HepG2 (cell line): ENCODE data around the gene MMAA. TPM values are rescaled to one million over a fixed set of nuclear protein-coding genes. Genes with fewer than 3 reads are reported as not detected.

Experiments used
- AGO2 ChIP-seq: fragments of 200-400 bp; formaldehyde crosslinking; optimal IDR thresholded peaks from 2 replicates; pipeline ENCODE3; 2017; ENCODE audit warnings: mild to moderate bottlenecking, low read depth, low read length, moderate library complexity
- CENPT ChIP-seq: sonication (generic); formaldehyde crosslinking; IDR thresholded peaks from 2 replicates; pipeline ENCODE4 v1.8.0; 2022; ENCODE audit warnings: low read depth, mild to moderate bottlenecking, moderate library complexity, missing genetic modification reagents
- EHMT2 ChIP-seq: fragments of 200-600 bp; sonication (generic); IDR thresholded peaks from 2 replicates; pipeline ENCODE4 v1.7.0; 2017; ENCODE audit warnings: antibody characterized with exemption, low read depth, low read length, borderline replicate concordance
- ELF4 ChIP-seq: sonication (generic); formaldehyde crosslinking; IDR thresholded peaks from 2 replicates; pipeline ENCODE4 v1.5.0; 2020; ENCODE audit warnings: missing genetic modification reagents, mild to moderate bottlenecking, moderate library complexity, borderline replicate concordance
- GLMP ChIP-seq: sonication (generic); formaldehyde crosslinking; IDR thresholded peaks from 2 replicates; pipeline ENCODE4 v1.9.0; 2021; ENCODE audit warnings: missing genetic modification reagents, mild to moderate bottlenecking, borderline replicate concordance
- HOXA3 ChIP-seq: sonication (generic); formaldehyde crosslinking; IDR thresholded peaks from 2 replicates; pipeline ENCODE4 v1.5.0; 2020; ENCODE audit warnings: missing genetic modification reagents
- MAFK ChIP-seq, 2 experiments: IDR thresholded peaks in 1 of 2; conservative IDR thresholded peaks in 1 of 2; 2 replicates each; pipeline ENCODE4 v1.6.1; 2011; ENCODE audit warnings: improper control_type of control experiment in 2 of 2, low read length in 2 of 2
- REL ChIP-seq: sonication (generic); formaldehyde crosslinking; conservative IDR thresholded peaks from 2 replicates; pipeline ENCODE4 v1.8.0; 2022; ENCODE audit warnings: mild to moderate bottlenecking, missing genetic modification reagents, moderate library complexity
- ZBTB49 ChIP-seq: sonication (generic); formaldehyde crosslinking; IDR thresholded peaks from 2 replicates; pipeline ENCODE4 v1.4.0; 2020; ENCODE audit warnings: missing genetic modification reagents, borderline replicate concordance
- ZIK1 ChIP-seq: sonication (generic); formaldehyde crosslinking; IDR thresholded peaks from 2 replicates; pipeline ENCODE4 v1.5.0; 2020; ENCODE audit warnings: mild to moderate bottlenecking, low read depth, missing genetic modification reagents, borderline replicate concordance
- ZNF543 ChIP-seq: sonication (generic); formaldehyde crosslinking; IDR thresholded peaks from 2 replicates; pipeline ENCODE4 v1.4.0; 2020; ENCODE audit warnings: mild to moderate bottlenecking, missing genetic modification reagents
- ZNF562 ChIP-seq: sonication (generic); formaldehyde crosslinking; IDR thresholded peaks from 2 replicates; pipeline ENCODE4 v1.8.0; 2022; ENCODE audit warnings: missing genetic modification reagents, borderline replicate concordance
- ZNF569 ChIP-seq: sonication (generic); formaldehyde crosslinking; IDR thresholded peaks from 2 replicates; pipeline ENCODE4 v1.5.0; 2020; ENCODE audit warnings: mild to moderate bottlenecking, missing genetic modification reagents, moderate library complexity, borderline replicate concordance
- ZNF674 ChIP-seq: sonication (generic); formaldehyde crosslinking; IDR thresholded peaks from 2 replicates; pipeline ENCODE4 v1.5.0; 2020; ENCODE audit warnings: low read depth, mild to moderate bottlenecking, missing genetic modification reagents
- ZNF710 ChIP-seq: sonication (generic); formaldehyde crosslinking; IDR thresholded peaks from 2 replicates; pipeline ENCODE4 v1.5.0; 2020; ENCODE audit warnings: mild to moderate bottlenecking, missing genetic modification reagents, borderline replicate concordance
- ZNF737 ChIP-seq: sonication (generic); formaldehyde crosslinking; IDR thresholded peaks from 2 replicates; pipeline ENCODE4 v1.5.0; 2020; ENCODE audit warnings: missing genetic modification reagents, mild to moderate bottlenecking, borderline replicate concordance
- ZNF878 ChIP-seq: sonication (generic); formaldehyde crosslinking; IDR thresholded peaks from 2 replicates; pipeline ENCODE4 v1.8.1; 2023; ENCODE audit warnings: mild to moderate bottlenecking, missing genetic modification reagents, moderate library complexity
- polyA plus RNA-seq, 8 experiments: library from polyadenylated mRNA; depleted of rRNA in 3 of 8; stranded (reverse) in 7 of 8; unstranded in 1 of 8; fragments of >200 nt; fragmentation: Illumina TruSeq in 4 of 8; extraction: Trizol in 4 of 8; gene quantifications; 2 replicates each; pipeline versions ENCODE4 v1.2.1 to v1.2.3, GENCODE V29; 2011 to 2016; ENCODE audit warnings: low read depth in 4 of 8, missing spikeins in 1 of 8, mixed read lengths in 1 of 8; ENCODE audit not compliant: insufficient read depth in 1 of 8
- total RNA-seq, 5 experiments: library from RNA; depleted of rRNA; stranded (reverse); fragments of >200 nt; fragmentation: Illumina TruSeq; extraction: Trizol; gene quantifications; 2 replicates each; pipeline ENCODE4 v1.2.3, GENCODE V29; 2016; ENCODE audit warnings: low read depth in 1 of 5
- TF ChIP-seq, protein P1 (sequence below): sonication (generic); formaldehyde crosslinking; IDR thresholded peaks from 2 replicates; pipeline ENCODE4 v1.4.0; 2020; ENCODE audit warnings: missing genetic modification reagents
- TF ChIP-seq, protein P2 (sequence below): fragments of 450-650 bp; IDR thresholded peaks from 2 replicates; pipeline ENCODE4 v1.6.1; 2016

MMAA gene
- total and polyA plus RNA-seq, 2 of the 13 experiments (the other 11 are each of a cell fraction or from before 2014, with no cell fraction given): 1.3 to 2.8 TPM

DNA sequence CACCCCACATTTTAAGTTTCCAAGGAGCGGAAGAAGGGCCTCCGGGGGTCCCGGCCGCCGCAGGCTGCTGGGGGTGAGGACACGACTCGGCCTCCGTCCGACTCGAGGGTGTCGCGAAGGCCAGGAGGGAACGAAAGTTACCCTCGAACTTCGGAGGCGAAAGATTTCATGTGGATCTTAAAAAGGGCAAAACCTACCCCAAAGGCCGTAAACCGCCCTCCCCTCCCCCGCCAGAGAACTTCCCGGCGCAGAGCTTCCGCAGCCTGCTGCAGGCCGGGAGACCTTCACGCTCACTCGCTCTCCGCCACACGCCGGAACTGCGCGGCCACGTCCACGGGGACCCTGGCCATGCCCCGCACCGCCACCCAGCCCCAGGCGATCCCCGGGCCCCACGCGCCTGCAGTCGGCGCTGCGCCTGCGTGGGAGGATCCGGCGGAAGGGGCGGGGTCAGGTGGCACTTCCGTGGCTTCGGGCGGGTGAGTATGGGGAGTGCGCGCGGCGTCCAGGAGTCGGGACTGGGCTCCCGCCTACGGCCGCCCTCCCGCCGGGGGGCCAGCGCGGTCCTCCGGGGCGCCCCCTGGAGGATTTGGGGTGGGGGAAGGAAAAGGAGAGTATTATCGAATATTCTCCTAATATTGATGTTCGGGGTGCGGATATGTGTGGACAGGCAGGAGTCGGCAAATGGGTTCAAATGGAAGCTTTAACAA lies at the start of gene MMAA (continued):
- TF ChIP-seq ZNF674 (peak; percentile 72; the same call in 1 of the 2 replicates), MAFK (conservative IDR thresholded peaks at IDR 0.05 in 1 of 2, IDR thresholded peaks at IDR 0.05 in 1 of 2; ENCODE audit: low read length in 2 of 2) (no peak), ZNF710 (CRISPR knock-in tag) (0 out of 2 replicates have a peak, but pooled peaks have one; percentile 30), ELF4 (CRISPR knock-in tag) (peak; percentile 80), ZNF569 (CRISPR knock-in tag) (0 out of 2 replicates have a peak, but pooled peaks have one; percentile 80), EHMT2 (no peak), ZBTB49 (no peak), ZNF543 (CRISPR knock-in tag) (peak; percentile 73), ZNF562 (no peak), ZIK1 (peak; percentile 83; the same call in 1 of the 2 replicates), ZNF878 (CRISPR knock-in tag) (0 out of 2 replicates have a peak, but pooled peaks have one; percentile 59), GLMP (CRISPR knock-in tag) (no peak), AGO2 (peak; percentile 82), HOXA3 (CRISPR knock-in tag) (peak; percentile 90), REL (CRISPR knock-in tag) (peak; percentile 91), CENPT (CRISPR knock-in tag) (no peak), ZNF737 (CRISPR knock-in tag) (no peak)
- TF ChIP-seq, protein P1, sequence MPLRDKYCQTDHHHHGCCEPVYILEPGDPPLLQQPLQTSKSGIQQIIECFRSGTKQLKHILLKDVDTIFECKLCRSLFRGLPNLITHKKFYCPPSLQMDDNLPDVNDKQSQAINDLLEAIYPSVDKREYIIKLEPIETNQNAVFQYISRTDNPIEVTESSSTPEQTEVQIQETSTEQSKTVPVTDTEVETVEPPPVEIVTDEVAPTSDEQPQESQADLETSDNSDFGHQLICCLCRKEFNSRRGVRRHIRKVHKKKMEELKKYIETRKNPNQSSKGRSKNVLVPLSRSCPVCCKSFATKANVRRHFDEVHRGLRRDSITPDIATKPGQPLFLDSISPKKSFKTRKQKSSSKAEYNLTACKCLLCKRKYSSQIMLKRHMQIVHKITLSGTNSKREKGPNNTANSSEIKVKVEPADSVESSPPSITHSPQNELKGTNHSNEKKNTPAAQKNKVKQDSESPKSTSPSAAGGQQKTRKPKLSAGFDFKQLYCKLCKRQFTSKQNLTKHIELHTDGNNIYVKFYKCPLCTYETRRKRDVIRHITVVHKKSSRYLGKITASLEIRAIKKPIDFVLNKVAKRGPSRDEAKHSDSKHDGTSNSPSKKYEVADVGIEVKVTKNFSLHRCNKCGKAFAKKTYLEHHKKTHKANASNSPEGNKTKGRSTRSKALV (CRISPR knock-in tag): no peak
- TF ChIP-seq, protein P2, sequence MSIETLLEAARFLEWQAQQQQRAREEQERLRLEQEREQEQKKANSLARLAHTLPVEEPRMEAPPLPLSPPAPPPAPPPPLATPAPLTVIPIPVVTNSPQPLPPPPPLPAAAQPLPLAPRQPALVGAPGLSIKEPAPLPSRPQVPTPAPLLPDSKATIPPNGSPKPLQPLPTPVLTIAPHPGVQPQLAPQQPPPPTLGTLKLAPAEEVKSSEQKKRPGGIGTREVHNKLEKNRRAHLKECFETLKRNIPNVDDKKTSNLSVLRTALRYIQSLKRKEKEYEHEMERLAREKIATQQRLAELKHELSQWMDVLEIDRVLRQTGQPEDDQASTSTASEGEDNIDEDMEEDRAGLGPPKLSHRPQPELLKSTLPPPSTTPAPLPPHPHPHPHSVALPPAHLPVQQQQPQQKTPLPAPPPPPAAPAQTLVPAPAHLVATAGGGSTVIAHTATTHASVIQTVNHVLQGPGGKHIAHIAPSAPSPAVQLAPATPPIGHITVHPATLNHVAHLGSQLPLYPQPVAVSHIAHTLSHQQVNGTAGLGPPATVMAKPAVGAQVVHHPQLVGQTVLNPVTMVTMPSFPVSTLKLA: peak; percentile 43; the same call in 1 of the 2 replicates
